ENCODE data around the gene PCDHA10. TPM values are rescaled to one million over a fixed set of nuclear protein-coding genes. Genes with fewer than 3 reads are reported as not detected.
"Not testable (repeated sequence)": the region's sequence is repeated elsewhere in the genome, so short reads cannot be mapped to it uniquely, and the experiment has no call there.

PCDHA10 gene
- under 1 TPM; 0.27 to 0.47 (median 0.29) TPM for total RNA-seq
- long read RNA-seq, donor 1, full-length matches to known transcripts = 1 of 1 reads
- long read RNA-seq, donor 1, partial matches to known transcripts = 0 of 1 reads
- long read RNA-seq, donor 1, other reads (novel, unspliced or antisense) = 0 of 1 reads
- long read RNA-seq, donor 2 = 0 reads

GRCh38 chr5:140855772-140856674 is at the start of gene PCDHA10:
TSS of gene PCDHA10 (plus strand) at chr5:140855897. CDS start at chr5:140856049, 152 bp downstream.
- no peak within 1 kb of the TSS for H3K4me3 ChIP-seq

GRCh38 chr5:140806834-140807775 is 48.6 kb upstream of the PCDHA10 start, which contains the start of gene PCDHA4:
TSS of gene PCDHA4 (plus strand) at chr5:140807068.
- H3K9me3 ChIP-seq = peaks cover 54% of the 10 kb centered on the region
- DNase-seq = peak; percentile 27 to 45 (median 31)
- H3K4me1 ChIP-seq (ENCODE audit: low read depth) = no peaks in the 10 kb centered on the region
- TF ChIP-seq CTCF (IDR thresholded peaks at IDR 0.05) = no peak
- H3K36me3 ChIP-seq (ENCODE audit: low read depth) = no peaks in the 10 kb centered on the region
- peak; percentile 56 for ATAC-seq
- H3K4me3 ChIP-seq = no peak within 1 kb of the TSS
- intact Hi-C loops (cut with DNase I, micrococcal nuclease) = no loop called here

More at GRCh38 chr5:140855772-140856674, at the start of gene PCDHA10:
- intact Hi-C loops (cut with DNase I, micrococcal nuclease) = no loop called here
- H3K9me3 ChIP-seq = peaks cover 29% of the 10 kb centered on the region
- peak in 1 of 3 donors; percentile 28 for DNase-seq
- H3K36me3 ChIP-seq (ENCODE audit: low read depth) = no peaks in the 10 kb centered on the region
- ATAC-seq = no peak
- TF ChIP-seq CTCF (IDR thresholded peaks at IDR 0.05) = no peak
- no peaks in the 10 kb centered on the region for H3K4me1 ChIP-seq (ENCODE audit: low read depth)

GRCh38 chr5:140808241-140808888 is 47.3 kb upstream of the PCDHA10 start:
- peak in 1 of 3 donors; percentile 37 for DNase-seq
- H3K4me3 ChIP-seq; H3K4me1 ChIP-seq (ENCODE audit: low read depth); H3K36me3 ChIP-seq (ENCODE audit: low read depth); ATAC-seq; intact Hi-C loops (cut with DNase I, micrococcal nuclease): not testable (repeated sequence)
- H3K9me3 ChIP-seq = peaks cover 45% of the 10 kb centered on the region

- Histone ChIP-seq H3K4me1 (ENCODE audit: low read depth) (no peaks in the 10 kb centered on the region), H3K36me3 (ENCODE audit: low read depth) (no peaks in the 10 kb centered on the region), H3K4me3 (no peak overlapping the region), H3K9me3 (peaks cover 45% of the 10 kb centered on the region)
- no peak for TF ChIP-seq CTCF (IDR thresholded peaks at IDR 0.05)
- DNase-seq = peak in 1 of 3 donors; percentile 34
- intact Hi-C loops (cut with DNase I, micrococcal nuclease) = no loop called here
- no peak for ATAC-seq
Observed at GRCh38 chr5:140808889-140809291, 46.8 kb upstream of the PCDHA10 start.

- no peaks in the 10 kb centered on the region for H3K4me1 ChIP-seq (ENCODE audit: low read depth)
- peak in 1 of 3 donors; percentile 26 for DNase-seq
- H3K9me3 ChIP-seq = peaks cover 31% of the 10 kb centered on the region
- no peak for ATAC-seq
- TF ChIP-seq CTCF (IDR thresholded peaks at IDR 0.05) = no peak
- H3K36me3 ChIP-seq (ENCODE audit: low read depth) = no peaks in the 10 kb centered on the region
- no peak within 1 kb of the TSS for H3K4me3 ChIP-seq
- intact Hi-C loops (cut with DNase I, micrococcal nuclease) = no loop called here
Observed at GRCh38 chr5:140821375-140822280, 34.1 kb upstream of the PCDHA10 start, which contains the start of gene PCDHA5. TSS of gene PCDHA5 (plus strand) at chr5:140821613.
